GM12878 (cell line): ENCODE results near the gene GNAO1. TPM values are rescaled to one million over a fixed set of nuclear protein-coding genes. Genes with fewer than 3 reads are reported as not detected.

ENCODE experiments used
- ATAC-seq: fragments of 200-7000 bp; cut with Tn5 transposase; 3 replicates; pipeline ENCODE4 v1.9.1; 2020; ENCODE audit warnings: mild to moderate bottlenecking, moderate library complexity
- BruUV-seq: library from RNA; stranded (reverse); fragments of 400-500 nt; replicated peaks from 2 replicates; lab custom pipeline; 2021; lab: Mats Ljungman, UMichigan
- CTCF ChIA-PET: fragments of 300-600 bp; sonication (Branson Sonifier 250); formaldehyde crosslinking; extraction: SDS; loops from one replicate; lab custom pipeline; 2021; ENCODE audit warnings: inconsistent platforms; lab: Yijun Ruan, JAX
- POLR2A ChIA-PET: fragments of 350-600 bp; formaldehyde crosslinking; extraction: SDS; loops from one replicate; lab custom pipeline; 2021; ENCODE audit warnings: inconsistent platforms; lab: Charles Lee
- RAD21 ChIA-PET: fragments of 300-600 bp; sonication (Branson Sonifier 250); formaldehyde crosslinking; loops from one replicate; lab custom pipeline; 2023; ENCODE audit warnings: antibody characterized with exemption; ENCODE audit not compliant: unreplicated experiment; lab: Charles Lee
- SMC1A ChIA-PET: fragments of 300-600 bp; sonication (Branson Sonifier 250); formaldehyde crosslinking; loops from one replicate; lab custom pipeline; 2023; ENCODE audit not compliant: unreplicated experiment, uncharacterized antibody; lab: Charles Lee
- DNase-seq: peaks from one replicate; pipeline ENCODE4 v3.0.0-alpha.2; 2011; ENCODE audit warnings: low read depth, low spot score
- FAIRE-seq: peaks from 3 replicates; lab custom pipeline; 2011; peaks lifted over from hg19 to GRCh38; lab: Jason Lieb, UNC
- H2AFZ ChIP-seq: 2 replicates; pipeline ENCODE4 v1.6.0; 2011; ENCODE audit warnings: low read depth, low read length, control low read depth; ENCODE audit not compliant: control insufficient read depth
- H3K27ac ChIP-seq: 2 replicates; pipeline ENCODE4 v1.5.1; 2011; ENCODE audit warnings: control low read depth; ENCODE audit not compliant: control insufficient read depth, insufficient read depth
- H3K27me3 ChIP-seq, 2 experiments: replicated peaks in 1 of 2; 2 replicates each; pipeline versions ENCODE4 v1.6.0 to v1.6.1; 2011; ENCODE audit warnings: low read length in 1 of 2; ENCODE audit not compliant: control insufficient read depth in 2 of 2, insufficient read depth in 2 of 2
- H3K36me3 ChIP-seq, 2 experiments: 2 replicates each; pipeline ENCODE4 v1.5.1; 2011; ENCODE audit warnings: low read length in 1 of 2; ENCODE audit not compliant: control insufficient read depth in 2 of 2, insufficient read depth in 2 of 2
- H3K4me1 ChIP-seq: 2 replicates; pipeline ENCODE4 v1.6.1; 2011; ENCODE audit warnings: mild to moderate bottlenecking, low read length, moderate library complexity, mixed read lengths; ENCODE audit not compliant: control insufficient read depth, insufficient read depth
- H3K4me2 ChIP-seq: 2 replicates; pipeline ENCODE4 v1.6.0; 2011; ENCODE audit warnings: control low read depth; ENCODE audit not compliant: control insufficient read depth, insufficient read depth
- H3K4me3 ChIP-seq: fragments of 200-600 bp; sonication (generic); 2 replicates; pipeline ENCODE4 v1.5.1; 2016
- H3K79me2 ChIP-seq: 2 replicates; pipeline ENCODE4 v1.6.0; 2011; ENCODE audit warnings: low read length; ENCODE audit not compliant: control insufficient read depth, insufficient read depth
- H3K9ac ChIP-seq: 2 replicates; pipeline ENCODE4 v1.8.0; 2011; ENCODE audit warnings: low read length, control low read depth, mixed read lengths; ENCODE audit not compliant: control insufficient read depth, insufficient read depth
- H3K9me3 ChIP-seq: replicated peaks from 3 replicates; pipeline ENCODE4 v1.5.1; 2011; ENCODE audit warnings: mild to moderate bottlenecking, low read length; ENCODE audit not compliant: control insufficient read depth, insufficient read depth
- H4K20me1 ChIP-seq: 2 replicates; pipeline ENCODE4 v1.6.0; 2011; ENCODE audit not compliant: control insufficient read depth, insufficient read depth
- ATF2 ChIP-seq: IDR thresholded peaks from 2 replicates; pipeline ENCODE4 v1.6.1; 2012; ENCODE audit warnings: low read length, inconsistent platforms
- BMI1 ChIP-seq: fragments of 450-650 bp; IDR thresholded peaks from 2 replicates; pipeline ENCODE4 v1.6.1; 2016; ENCODE audit warnings: mild to moderate bottlenecking, moderate library complexity, borderline replicate concordance
- CBFB ChIP-seq: IDR thresholded peaks from 2 replicates; pipeline ENCODE4 v1.6.1; 2016; ENCODE audit warnings: antibody characterized with exemption, low read depth
- DPF2 ChIP-seq: fragments of 450-650 bp; IDR thresholded peaks from 2 replicates; pipeline ENCODE4 v1.6.1; 2017; ENCODE audit warnings: mild to moderate bottlenecking
- FOS ChIP-seq: IDR thresholded peaks from 3 replicates; pipeline ENCODE4 v1.6.1; 2011; ENCODE audit warnings: borderline replicate concordance; ENCODE audit not compliant: insufficient read length; ENCODE audit errors: extremely low read depth
- JUND ChIP-seq: IDR thresholded peaks from 2 replicates; pipeline ENCODE4 v1.6.1; 2012; ENCODE audit warnings: low read depth, mild to moderate bottlenecking, low read length, improper control_type of control experiment, moderate library complexity
- MLLT1 ChIP-seq: fragments of 450-650 bp; IDR thresholded peaks from 2 replicates; pipeline ENCODE4 v1.6.1; 2016; ENCODE audit warnings: mild to moderate bottlenecking
- MXI1 ChIP-seq: fragments of 150-350 bp; IDR thresholded peaks from 2 replicates; pipeline ENCODE4 v1.6.1; 2011; ENCODE audit warnings: low read depth, mild to moderate bottlenecking, inconsistent platforms, low read length, improper control_type of control experiment
- RBBP5 ChIP-seq: fragments of 200-600 bp; sonication (generic); conservative IDR thresholded peaks from 2 replicates; pipeline ENCODE4 v1.6.1; 2016
- RUNX3 ChIP-seq: IDR thresholded peaks from 2 replicates; pipeline ENCODE4 v1.6.1; 2012; ENCODE audit warnings: low read length, inconsistent platforms
- SKIL ChIP-seq: fragments of 450-650 bp; IDR thresholded peaks from 2 replicates; pipeline ENCODE4 v1.6.1; 2017; ENCODE audit warnings: mild to moderate bottlenecking, low read depth, inconsistent platforms; ENCODE audit not compliant: poor library complexity, severe bottlenecking
- SPI1 ChIP-seq: IDR thresholded peaks from 2 replicates; pipeline ENCODE4 v1.6.1; 2011; ENCODE audit warnings: low read depth, mild to moderate bottlenecking, low read length, moderate library complexity, borderline replicate concordance; ENCODE audit not compliant: insufficient read depth
- SREBF2 ChIP-seq: IDR thresholded peaks from 2 replicates; pipeline ENCODE4 v1.6.1; 2012; ENCODE audit warnings: mild to moderate bottlenecking, low read length
- STAT3 ChIP-seq: IDR thresholded peaks from 2 replicates; pipeline ENCODE4 v1.6.1; 2011; ENCODE audit warnings: low read depth, low read length, improper control_type of control experiment
- TCF3 ChIP-seq: IDR thresholded peaks from 2 replicates; pipeline ENCODE4 v1.6.1; 2012; ENCODE audit warnings: low read depth, mild to moderate bottlenecking, low read length, borderline replicate concordance; ENCODE audit not compliant: insufficient read depth
- ZNF384 ChIP-seq: IDR thresholded peaks from 2 replicates; pipeline ENCODE4 v1.6.1; 2012; ENCODE audit warnings: low read depth, mild to moderate bottlenecking, low read length, improper control_type of control experiment, borderline replicate concordance
- WGBS: methylation state at CpG from one replicate; pipeline ENCODE4 v1.1.6; 2016; ENCODE audit warnings: low lambda C conversion rate; ENCODE audit not compliant: insufficient replicate concordance, insufficient coverage; ENCODE audit errors: missing lambda C conversion rate; 5-methylcytosine and 5-hydroxymethylcytosine counted together
- in situ Hi-C: fragments of 300-500 bp; cut with MboI; formaldehyde crosslinking; loops from 9 replicates; pipeline ENCODE4 v1.14.3; 2018; ENCODE audit warnings: mixed read lengths
- intact Hi-C: fragments of 100-400 bp; cut with micrococcal nuclease; formaldehyde crosslinking; loops from one replicate; pipeline ENCODE4 v1.14.2; 2022; ENCODE audit not compliant: unreplicated experiment
- polyA plus RNA-seq, 11 experiments: library from polyadenylated mRNA; depleted of rRNA in 4 of 11; unstranded in 6 of 11; stranded (reverse) in 5 of 11; fragments of >200 nt; fragmentation: Nextera tagmentation in 4 of 11; fragmentation: Illumina TruSeq in 1 of 11; extraction: Ambion mirVana in 4 of 11; extraction: Trizol in 1 of 11; gene quantifications; 1 replicate in 1 of 11; 2 replicates in 10 of 11; pipeline versions ENCODE4 v1.2.1 to v1.2.3, GENCODE V29; 2011 to 2016; ENCODE audit warnings: inconsistent platforms in 2 of 11, missing spikeins in 2 of 11, low read depth in 1 of 11
- total RNA-seq, 4 experiments: library from RNA; depleted of rRNA in 3 of 4; stranded (reverse); fragments of >200 nt in 3 of 4; fragmentation: Illumina TruSeq in 1 of 4; extraction: Trizol in 1 of 4; gene quantifications; 2 replicates each; pipeline versions ENCODE4 v1.2.1 to v1.2.3, GENCODE V29; 2013 to 2021

Gene GNAO1
- total and polyA plus RNA-seq, 10 of the 15 experiments (the other 5 are each of a cell fraction or from before 2014, with no cell fraction given): 0.05 to 0.28 (median 0.14) TPM; not detected in 6

- CTCF ChIA-PET: no interaction called here
- Histone ChIP-seq H3K9ac (no peak overlapping the region), H3K36me3 (no peaks in the 10 kb centered on the region), H3K27ac (no peak overlapping the region), H3K4me3 (no peak overlapping the region), H3K4me2 (no peak overlapping the region), H3K9me3 (no peaks in the 10 kb centered on the region), H3K4me1 (no peaks in the 10 kb centered on the region), H2AFZ (no peak overlapping the region), H3K79me2 (no peaks in the 10 kb centered on the region), H4K20me1 (no peaks in the 10 kb centered on the region), H3K27me3 (no peaks in the 10 kb centered on the region; a peak in 1 of 4 replicates)
- ATAC-seq (no peak), DNase-seq (no peak), FAIRE-seq (no peak)
- SMC1A ChIA-PET: no interaction called here
- in situ Hi-C loops: no loop called here
- intact Hi-C loops: no loop called here
- BruUV-seq: no TSS peak
- POLR2A ChIA-PET: no interaction called here
- 27% methylated on average over 10 of the region's 11 CpGs for WGBS
- RAD21 ChIA-PET: no interaction called here
- no peak for TF ChIP-seq STAT3
- no peak for TF ChIP-seq SREBF2
- no peak for TF ChIP-seq FOS
- no peak for TF ChIP-seq RUNX3
- no peak for TF ChIP-seq SPI1
- TF ChIP-seq RBBP5: no peak
- no peak for TF ChIP-seq MLLT1
- no peak for TF ChIP-seq BMI1
- no peak for TF ChIP-seq MXI1
- no peak for TF ChIP-seq TCF3
- no peak for TF ChIP-seq SKIL
- no peak for TF ChIP-seq JUND
- TF ChIP-seq DPF2: no peak
- TF ChIP-seq ZNF384: no peak
- TF ChIP-seq ATF2: no peak
- TF ChIP-seq CBFB: no peak
Measured at GRCh38 chr16:56337131-56337857, 146.0 kb downstream of the GNAO1 start.
